HG02678 (cell line): ENCODE data around the gene GLG1.
"Not testable (repeated sequence)": the region's sequence is repeated elsewhere in the genome, so short reads cannot be mapped to it uniquely, and the experiment has no call there.

ENCODE experiments used
- ATAC-seq: cut with Tn5 transposase; IDR thresholded peaks from one replicate; pipeline ENCODE4 v1.9.1; 2021; ENCODE audit warnings: mild to moderate bottlenecking, moderate library complexity; ENCODE audit not compliant: unreplicated experiment

GLG1 gene

DNA sequence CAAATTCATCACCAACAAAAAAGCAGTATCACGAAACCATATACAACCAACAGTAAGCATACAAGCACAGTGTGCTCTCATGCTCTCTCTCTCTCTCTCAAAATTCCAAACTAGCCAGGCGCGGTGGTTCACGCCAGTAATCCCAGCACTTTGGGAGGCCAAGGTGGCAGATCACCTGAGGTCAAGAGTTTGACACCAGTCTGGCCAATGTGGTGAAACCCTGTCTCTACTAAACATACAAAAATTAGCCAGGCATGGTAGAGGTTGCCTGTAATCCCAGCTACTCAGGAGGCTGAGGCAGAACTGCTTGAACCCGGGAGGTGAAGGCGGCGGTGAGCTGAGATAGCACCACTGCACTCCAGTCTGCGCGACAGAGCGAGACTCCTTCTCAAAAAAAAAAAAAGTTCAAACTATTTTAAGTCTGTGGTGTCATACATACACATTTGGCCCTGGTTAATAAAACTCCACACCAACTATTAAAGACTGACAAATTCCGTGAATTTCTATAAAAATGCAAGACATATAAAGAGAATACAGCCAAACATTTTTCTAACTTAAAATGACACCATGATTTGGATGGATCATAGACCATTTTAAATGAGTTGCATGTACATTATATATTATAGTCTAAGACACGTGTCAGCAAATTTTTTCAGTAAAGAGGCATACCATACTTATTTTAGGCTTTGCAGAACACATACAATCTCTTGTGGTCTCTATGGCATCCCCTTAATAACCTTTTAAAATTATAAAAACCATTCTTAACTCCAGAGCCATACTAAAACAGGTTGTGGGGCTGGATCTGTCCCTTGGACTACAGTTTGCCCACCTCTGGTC lies 30.9 kb downstream of the GLG1 start:
- no peak for ATAC-seq

GRCh38 chr16:74575175-74575806 lies 31.6 kb downstream of the GLG1 start:
- ATAC-seq: no peak

GRCh38 chr16:74574146-74574545 lies 32.8 kb downstream of the GLG1 start:
- ATAC-seq: no peak

DNA sequence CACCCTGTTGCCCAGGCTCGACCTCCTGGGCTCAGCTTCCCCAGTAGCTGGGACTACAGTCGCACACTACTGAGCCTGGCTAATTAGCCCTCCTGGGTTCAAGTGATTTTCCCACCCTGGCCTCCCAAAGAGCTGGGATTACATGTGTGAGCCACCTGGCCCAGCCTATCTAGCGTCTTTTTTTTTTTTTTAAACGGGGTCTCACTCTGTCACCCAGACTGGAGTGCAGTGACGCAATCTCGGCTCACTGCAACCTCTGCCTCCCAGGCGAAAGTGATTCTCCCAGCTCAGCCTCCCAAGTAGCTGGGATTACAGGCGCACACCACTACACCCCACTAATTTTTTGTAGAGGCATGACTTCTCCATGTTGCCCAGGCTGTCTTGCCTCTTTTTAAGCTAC lies 33.3 kb downstream of the GLG1 start:
- no peak for ATAC-seq

- no peak for ATAC-seq
Observed at GRCh38 chr16:74570412-74571301, 36.3 kb downstream of the GLG1 start.

DNA sequence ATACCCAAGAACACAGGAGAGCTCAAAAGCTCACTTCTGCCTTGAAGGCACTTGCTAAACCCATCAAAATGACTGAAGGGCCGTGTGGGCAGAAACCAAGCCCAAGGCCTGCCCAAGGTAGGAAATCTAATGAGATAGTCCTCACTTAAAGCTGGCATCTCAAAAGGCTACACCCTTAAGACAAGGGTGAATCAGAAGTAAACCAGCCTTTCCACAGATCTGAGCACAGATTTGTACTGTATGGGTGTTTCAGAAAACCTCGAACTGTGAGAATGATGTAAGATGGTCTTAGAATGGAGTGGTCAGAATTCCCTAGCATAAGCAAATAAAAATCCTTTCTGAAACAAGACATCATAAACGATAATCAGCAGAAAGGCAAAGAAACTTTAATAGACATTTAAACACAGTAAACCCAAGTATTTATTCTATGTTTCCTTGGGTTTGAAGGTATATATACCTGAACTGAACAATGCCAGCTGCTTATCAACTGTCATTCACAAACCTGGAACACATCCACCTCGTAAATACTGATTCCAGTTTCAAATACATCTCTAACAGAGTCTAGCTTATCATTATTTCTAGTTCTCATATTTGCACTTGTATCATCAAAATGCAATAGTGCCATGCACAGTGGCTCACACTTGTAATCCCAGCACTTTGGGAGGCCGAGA lies 37.8 kb downstream of the GLG1 start:
- ATAC-seq: no peak

DNA sequence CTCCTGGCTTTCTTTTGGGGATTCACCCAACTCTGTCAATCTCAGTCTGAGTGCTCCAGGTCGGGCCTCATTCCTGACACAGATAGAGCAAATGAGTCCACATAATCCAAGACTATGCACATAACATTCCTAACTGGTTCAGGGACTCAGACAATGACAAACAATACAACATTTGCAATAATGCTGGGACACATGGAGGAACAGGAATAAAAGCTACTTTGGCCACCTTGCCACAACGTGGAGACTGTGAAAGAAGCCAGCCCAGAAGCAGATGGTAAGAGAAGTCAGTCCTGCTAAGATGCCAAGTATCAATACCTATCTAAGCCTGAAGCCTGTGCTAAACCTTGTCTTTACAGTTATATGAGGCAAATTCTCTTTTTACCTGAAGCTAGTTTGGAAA lies 39.0 kb downstream of the GLG1 start:
- no peak for ATAC-seq

DNA sequence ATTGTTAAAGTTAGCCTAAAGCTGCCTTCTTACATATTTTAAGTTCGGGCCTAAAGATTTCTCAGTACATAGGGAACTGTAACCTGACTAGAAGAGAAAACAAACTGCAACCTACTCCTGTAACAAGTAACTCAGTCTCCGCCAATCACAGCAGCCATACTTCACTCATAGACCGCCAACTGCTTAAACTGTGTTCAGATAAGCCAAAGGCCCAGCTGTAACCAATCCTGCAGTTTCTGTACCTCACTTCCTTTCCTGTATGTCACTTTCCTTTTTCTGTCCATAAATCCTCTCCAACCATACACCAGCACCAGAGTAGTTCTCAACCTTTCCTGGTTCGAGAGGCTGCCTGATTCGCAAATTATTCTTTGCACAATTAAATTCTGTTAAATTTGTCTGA lies 41.5 kb downstream of the GLG1 start:
- no peak for ATAC-seq

- no peak for ATAC-seq
Observed at GRCh38 chr16:74564451-74564984, 42.4 kb downstream of the GLG1 start.

DNA sequence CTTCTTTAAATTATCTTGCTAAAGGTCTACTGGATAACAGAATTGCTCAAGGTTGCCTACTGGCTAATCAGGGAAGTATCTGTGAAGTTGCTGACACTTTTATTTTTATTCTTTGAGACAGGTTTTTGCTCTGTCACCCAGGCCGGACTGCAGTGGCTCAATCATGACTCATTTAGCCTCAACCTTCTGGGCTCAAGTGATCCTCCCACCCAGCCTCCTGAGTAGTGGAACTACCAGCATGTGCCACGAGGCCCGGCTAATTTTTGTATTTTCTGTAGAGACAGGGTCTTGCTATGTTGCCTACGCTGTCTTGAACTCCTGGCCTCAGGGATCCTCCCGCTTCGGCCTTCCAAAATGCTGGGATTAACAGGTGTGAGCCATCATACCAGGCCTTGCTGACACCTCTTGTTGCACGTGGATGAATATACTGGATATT lies 43.1 kb downstream of the GLG1 start:
- no peak for ATAC-seq

DNA sequence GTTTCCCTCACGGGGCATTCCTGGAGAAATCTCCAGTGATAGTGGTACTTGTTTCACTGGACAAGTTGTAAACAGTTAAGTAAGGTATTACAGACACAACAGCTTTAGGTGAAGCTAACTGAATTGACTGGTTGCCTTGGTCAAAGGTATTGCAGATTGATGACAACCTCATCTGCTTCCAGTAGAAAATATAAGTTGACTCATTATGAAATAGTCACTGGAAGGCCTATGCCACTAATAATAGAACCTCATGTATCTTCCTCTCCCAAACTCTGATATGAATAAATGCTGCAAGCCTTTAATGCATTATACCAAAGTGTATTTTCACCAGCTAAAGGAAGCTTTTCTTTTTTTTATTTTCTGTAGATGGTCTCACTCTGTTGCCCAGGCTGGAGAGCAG lies 44.8 kb downstream of the GLG1 start:
- ATAC-seq: no peak

DNA sequence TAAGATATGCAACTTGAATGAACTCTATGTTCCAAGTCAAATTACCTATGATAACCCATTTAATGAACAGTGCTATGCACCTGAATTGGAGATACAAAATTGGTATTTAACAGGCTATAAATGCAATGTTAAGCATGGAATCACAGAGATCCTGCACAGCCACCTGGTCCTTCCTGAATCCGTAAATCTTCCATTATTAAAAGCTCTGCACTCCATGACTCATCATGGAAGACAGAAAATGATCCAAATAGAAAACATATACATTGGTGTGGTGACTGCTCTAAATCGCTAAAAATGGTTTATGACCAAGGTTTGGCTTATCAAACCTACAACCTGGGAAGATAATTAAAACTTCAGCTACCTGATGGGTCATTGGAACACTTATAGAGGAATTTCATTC lies 45.3 kb downstream of the GLG1 start:
- no peak for ATAC-seq

GRCh38 chr16:74560912-74561311 lies 46.0 kb downstream of the GLG1 start:
- no peak for ATAC-seq

DNA sequence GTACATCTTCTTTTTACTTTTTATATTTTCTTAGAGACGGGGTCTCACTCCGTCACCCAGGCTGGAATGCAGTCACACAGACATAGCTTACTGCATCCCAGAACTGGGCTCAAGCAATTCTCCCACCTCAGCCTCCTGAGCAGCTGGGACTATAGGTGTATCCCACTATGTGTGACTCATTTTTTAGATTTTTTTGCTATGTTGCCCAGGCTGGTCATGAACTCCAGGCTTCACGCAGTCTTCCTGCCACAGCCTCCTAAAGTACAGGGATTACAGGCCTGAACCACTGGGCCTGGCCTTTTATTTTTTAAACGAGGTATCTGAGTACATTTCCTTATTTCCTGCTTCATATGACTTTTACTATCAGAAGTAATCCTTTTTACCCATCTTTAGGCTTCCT lies 48.0 kb downstream of the GLG1 start:
- ATAC-seq: no peak

DNA sequence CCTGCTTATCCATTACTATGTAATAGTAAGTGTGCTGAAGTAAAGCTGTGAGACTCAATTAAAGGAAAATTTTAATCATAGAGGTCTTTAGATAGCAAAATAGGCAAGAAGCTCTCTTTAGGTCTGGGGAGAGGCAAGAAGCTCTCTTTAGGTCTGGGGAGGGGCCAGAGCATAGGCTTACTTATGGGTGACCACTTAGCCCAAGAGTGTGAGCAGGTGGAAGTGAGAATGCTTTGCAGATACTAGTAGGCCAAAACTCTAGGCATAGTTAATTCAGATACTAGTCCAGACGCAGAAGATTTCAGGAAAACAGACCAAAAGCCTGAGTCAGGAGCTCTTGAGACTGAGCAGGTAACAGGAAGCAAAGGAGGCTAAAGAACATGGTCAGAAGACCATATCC lies 49.6 kb downstream of the GLG1 start:
- ATAC-seq: no peak

GRCh38 chr16:74556375-74556922 lies 50.5 kb downstream of the GLG1 start:
- no peak for ATAC-seq

GRCh38 chr16:74552357-74552756 lies 54.6 kb downstream of the GLG1 start:
- not testable (repeated sequence) for ATAC-seq

GRCh38 chr16:74550227-74551019 lies 56.5 kb downstream of the GLG1 start:
- not testable (repeated sequence) for ATAC-seq

- not testable (repeated sequence) for ATAC-seq
Observed at GRCh38 chr16:74546112-74546511, 60.8 kb downstream of the GLG1 start.
